ENCODE results near the gene ASCL4. TPM values are rescaled to one million over a fixed set of nuclear protein-coding genes. Genes with fewer than 3 reads are reported as not detected.

Gene ASCL4
- total RNA-seq, 2 donors from 2014 or later: 0.09 TPM; not detected in 1

- DNase-seq (no peak), ATAC-seq (no peak)
- intact Hi-C loops (cut with DNase I): no loop called here
Observed at GRCh38 chr12:107818984-107819383, 44.5 kb downstream of the ASCL4 start.

GRCh38 chr12:107822356-107822755 lies 47.9 kb downstream of the ASCL4 start:
- intact Hi-C loops (cut with DNase I): no loop called here
- no peak for DNase-seq
- no peak for ATAC-seq

Other genes with a start within 250 kb of the ASCL4 start
- gene PWP1, start 88.9 kb upstream of the ASCL4 start, total RNA-seq: 10 to 100 TPM; 13.0 to 19.1 TPM
- gene PRDM4, start 13.6 kb upstream of the ASCL4 start, total RNA-seq: 10 to 100 TPM; 14.0 to 14.8 TPM

Data from left cardiac atrium (tissue), 4 donors.